Measurements from ENCODE around the gene MLIP. TPM values are rescaled to one million over a fixed set of nuclear protein-coding genes. Genes with fewer than 3 reads are reported as not detected.
"Not testable (repeated sequence)": the region's sequence is repeated elsewhere in the genome, so short reads cannot be mapped to it uniquely, and the experiment has no call there.

The MLIP gene
- total RNA-seq, 1 donor from 2014 or later = not detected

- Mint-ChIP-seq H3K9me3 (ENCODE audit: unreplicated experiment) (no peaks in the 10 kb centered on the region), H3K36me3 (ENCODE audit: unreplicated experiment) (no peaks in the 10 kb centered on the region), H3K4me3 (ENCODE audit: unreplicated experiment) (no peak overlapping the region), H3K27me3 (ENCODE audit: unreplicated experiment) (no peaks in the 10 kb centered on the region), H3K27ac (ENCODE audit: unreplicated experiment) (no peak overlapping the region), H3K4me1 (ENCODE audit: unreplicated experiment) (no peaks in the 10 kb centered on the region)
- DNase-seq (ENCODE audit: extremely low spot score, unreplicated experiment) = no peak
- TF ChIP-seq, protein P1, sequence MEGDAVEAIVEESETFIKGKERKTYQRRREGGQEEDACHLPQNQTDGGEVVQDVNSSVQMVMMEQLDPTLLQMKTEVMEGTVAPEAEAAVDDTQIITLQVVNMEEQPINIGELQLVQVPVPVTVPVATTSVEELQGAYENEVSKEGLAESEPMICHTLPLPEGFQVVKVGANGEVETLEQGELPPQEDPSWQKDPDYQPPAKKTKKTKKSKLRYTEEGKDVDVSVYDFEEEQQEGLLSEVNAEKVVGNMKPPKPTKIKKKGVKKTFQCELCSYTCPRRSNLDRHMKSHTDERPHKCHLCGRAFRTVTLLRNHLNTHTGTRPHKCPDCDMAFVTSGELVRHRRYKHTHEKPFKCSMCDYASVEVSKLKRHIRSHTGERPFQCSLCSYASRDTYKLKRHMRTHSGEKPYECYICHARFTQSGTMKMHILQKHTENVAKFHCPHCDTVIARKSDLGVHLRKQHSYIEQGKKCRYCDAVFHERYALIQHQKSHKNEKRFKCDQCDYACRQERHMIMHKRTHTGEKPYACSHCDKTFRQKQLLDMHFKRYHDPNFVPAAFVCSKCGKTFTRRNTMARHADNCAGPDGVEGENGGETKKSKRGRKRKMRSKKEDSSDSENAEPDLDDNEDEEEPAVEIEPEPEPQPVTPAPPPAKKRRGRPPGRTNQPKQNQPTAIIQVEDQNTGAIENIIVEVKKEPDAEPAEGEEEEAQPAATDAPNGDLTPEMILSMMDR (IDR thresholded peaks at IDR 0.05) = no peak
Observed at GRCh38 chr6:54204921-54205591, 93.8 kb downstream of the MLIP start.

DNA sequence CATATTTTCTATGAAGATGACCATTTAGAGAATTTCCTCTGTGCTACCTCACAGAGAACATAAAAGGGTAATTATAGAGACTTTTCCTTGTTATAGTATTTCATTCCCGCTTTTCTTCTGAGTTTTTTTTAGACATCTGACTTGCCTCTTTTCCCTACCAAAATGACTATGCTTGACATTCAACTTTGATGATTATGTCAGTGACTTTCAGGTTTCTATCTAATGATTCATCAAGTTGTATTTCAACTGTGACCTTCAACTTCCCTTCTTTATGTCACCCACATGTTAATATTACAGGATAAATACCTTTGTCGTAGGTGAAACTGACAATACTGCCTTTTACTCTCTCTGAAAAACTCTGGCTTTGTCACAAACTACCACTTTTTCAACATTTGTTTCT lies 95.3 kb downstream of the MLIP start:
- TF ChIP-seq, protein P1 (IDR thresholded peaks at IDR 0.05) = no peak
- Mint-ChIP-seq H3K27ac (ENCODE audit: unreplicated experiment) (no peak overlapping the region), H3K36me3 (ENCODE audit: unreplicated experiment) (no peaks in the 10 kb centered on the region), H3K27me3 (ENCODE audit: unreplicated experiment) (no peaks in the 10 kb centered on the region), H3K4me1 (ENCODE audit: unreplicated experiment) (no peaks in the 10 kb centered on the region), H3K9me3 (ENCODE audit: unreplicated experiment) (no peaks in the 10 kb centered on the region), H3K4me3 (ENCODE audit: unreplicated experiment) (no peak overlapping the region)
- DNase-seq (ENCODE audit: extremely low spot score, unreplicated experiment) = no peak

DNA sequence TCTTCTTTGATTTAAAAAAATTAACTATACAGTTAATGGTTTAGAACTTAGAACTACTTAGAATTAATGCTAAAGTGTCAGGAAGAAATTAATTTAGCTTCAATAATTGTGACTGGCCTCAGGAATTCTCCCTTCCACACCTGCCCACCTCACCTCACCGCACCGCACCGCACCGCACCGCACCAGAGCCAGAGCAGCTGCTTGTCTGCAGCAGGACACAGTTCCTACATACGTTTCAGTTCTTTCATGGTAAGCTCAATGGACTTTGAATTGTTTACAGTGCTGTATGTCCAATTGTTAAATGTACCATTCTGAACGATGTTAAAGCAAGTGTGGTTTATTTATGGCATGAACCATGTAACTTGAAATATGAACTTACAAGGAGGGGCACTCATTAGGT lies 98.7 kb downstream of the MLIP start:
- not testable (repeated sequence) for H3K4me3 Mint-ChIP-seq (ENCODE audit: unreplicated experiment); H3K27ac Mint-ChIP-seq (ENCODE audit: unreplicated experiment); H3K27me3 Mint-ChIP-seq (ENCODE audit: unreplicated experiment); DNase-seq (ENCODE audit: extremely low spot score, unreplicated experiment); H3K4me1 Mint-ChIP-seq (ENCODE audit: unreplicated experiment); H3K9me3 Mint-ChIP-seq (ENCODE audit: unreplicated experiment); H3K36me3 Mint-ChIP-seq (ENCODE audit: unreplicated experiment)

GRCh38 chr6:54214286-54214685 lies 103.0 kb downstream of the MLIP start:
- Mint-ChIP-seq H3K27ac (ENCODE audit: unreplicated experiment) (no peak overlapping the region), H3K4me3 (ENCODE audit: unreplicated experiment) (no peak overlapping the region), H3K4me1 (ENCODE audit: unreplicated experiment) (no peaks in the 10 kb centered on the region), H3K36me3 (ENCODE audit: unreplicated experiment) (no peaks in the 10 kb centered on the region), H3K9me3 (ENCODE audit: unreplicated experiment) (no peaks in the 10 kb centered on the region), H3K27me3 (ENCODE audit: unreplicated experiment) (no peaks in the 10 kb centered on the region)
- DNase-seq (ENCODE audit: extremely low spot score, unreplicated experiment) = no peak
- TF ChIP-seq, protein P1 (IDR thresholded peaks at IDR 0.05) = no peak

DNA sequence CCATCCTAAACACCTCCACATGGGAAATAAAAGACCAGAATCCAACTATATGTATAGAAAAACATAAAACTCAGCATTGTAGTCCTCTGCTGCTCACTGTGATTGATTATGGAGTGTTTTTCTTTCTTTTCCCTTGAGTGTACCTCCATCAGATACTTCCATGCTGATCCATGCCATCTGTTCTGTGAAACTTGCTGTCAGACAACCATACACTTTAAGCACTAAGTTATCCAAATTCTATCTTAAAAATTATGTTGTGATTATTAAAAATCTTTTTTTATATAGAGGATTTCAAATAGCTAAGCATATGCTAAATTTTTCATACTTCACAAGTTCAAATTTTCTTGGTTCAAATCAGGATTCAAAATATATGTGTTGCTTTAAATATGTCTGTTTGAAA lies 105.1 kb downstream of the MLIP start:
- H3K36me3 Mint-ChIP-seq (ENCODE audit: unreplicated experiment) = no peaks in the 10 kb centered on the region
- no peak overlapping the region for H3K27ac Mint-ChIP-seq (ENCODE audit: unreplicated experiment)
- TF ChIP-seq, protein P1 (IDR thresholded peaks at IDR 0.05) = no peak
- no peaks in the 10 kb centered on the region for H3K4me1 Mint-ChIP-seq (ENCODE audit: unreplicated experiment)
- no peak for DNase-seq (ENCODE audit: extremely low spot score, unreplicated experiment)
- no peak overlapping the region for H3K4me3 Mint-ChIP-seq (ENCODE audit: unreplicated experiment)
- H3K9me3 Mint-ChIP-seq (ENCODE audit: unreplicated experiment) = no peaks in the 10 kb centered on the region
- no peaks in the 10 kb centered on the region for H3K27me3 Mint-ChIP-seq (ENCODE audit: unreplicated experiment)

GRCh38 chr6:54217018-54217417 lies 105.8 kb downstream of the MLIP start:
- Mint-ChIP-seq H3K9me3 (ENCODE audit: unreplicated experiment) (no peaks in the 10 kb centered on the region), H3K27me3 (ENCODE audit: unreplicated experiment) (no peaks in the 10 kb centered on the region), H3K4me3 (ENCODE audit: unreplicated experiment) (no peak overlapping the region), H3K27ac (ENCODE audit: unreplicated experiment) (no peak overlapping the region), H3K4me1 (ENCODE audit: unreplicated experiment) (no peaks in the 10 kb centered on the region), H3K36me3 (ENCODE audit: unreplicated experiment) (no peaks in the 10 kb centered on the region)
- DNase-seq (ENCODE audit: extremely low spot score, unreplicated experiment) = no peak
- TF ChIP-seq, protein P1 (IDR thresholded peaks at IDR 0.05) = no peak
